Measurements from ENCODE around the gene SPATA21. TPM values are rescaled to one million over a fixed set of nuclear protein-coding genes. Genes with fewer than 3 reads are reported as not detected.

The SPATA21 gene
- total and polyA plus RNA-seq, 2 donors (not counting 3 experiments of a cell fraction or from before 2014, with no cell fraction given) = not detected

DNA sequence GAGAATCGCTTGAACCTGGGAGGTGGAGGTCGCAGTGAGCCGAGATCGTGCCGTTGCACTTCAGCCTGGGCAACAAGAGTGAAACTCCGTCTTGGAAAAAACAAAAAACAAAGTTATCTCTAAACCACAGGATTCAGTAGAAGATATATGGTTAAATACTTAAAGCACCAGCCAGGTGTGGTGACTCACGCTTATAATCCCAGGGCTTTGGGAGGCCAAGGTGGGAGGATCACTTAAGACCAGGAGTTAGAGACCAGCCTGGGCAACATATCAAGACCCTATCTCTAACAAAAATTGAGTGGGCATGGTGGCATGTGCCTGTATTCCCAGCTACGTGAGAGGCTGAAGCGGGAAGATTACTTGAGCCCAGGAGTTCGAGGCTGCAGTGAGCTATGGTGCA, 8.9 kb upstream of the SPATA21 start:
- FAIRE-seq = no peak

More for the DNA sequence above, 8.9 kb upstream of the SPATA21 start:
- no peak overlapping the region for H2AFZ ChIP-seq (ENCODE audit: low read depth, low read length)
- H3K9me1 ChIP-seq (replicated peaks; ENCODE audit: control insufficient read depth, extremely low read depth, insufficient read depth, low read length) = no peaks in the 10 kb centered on the region
- intact Hi-C loops (cut with micrococcal nuclease) = loop anchor here (10.0 kb wide), 1 partner anchor 241 kb away; no protein-coding TSS in a partner anchor
- TF ChIP-seq FOS (IDR thresholded peaks at IDR 0.05; ENCODE audit: borderline replicate concordance, insufficient read depth, low read length) (no peak), MYC (IDR thresholded peaks at IDR 0.05; ENCODE audit: low read depth, low read length) (no peak), EZH2 (IDR thresholded peaks at IDR 0.05; ENCODE audit: borderline replicate concordance, low read depth, low read length, severe bottlenecking) (no peak), POLR2A (IDR thresholded peaks at IDR 0.05; ENCODE audit: low read depth, low read length) (no peak), POLR2AphosphoS5 (IDR thresholded peaks at IDR 0.05; ENCODE audit: insufficient read depth, low read depth, low read length) (no peak), JUN (IDR thresholded peaks at IDR 0.05; ENCODE audit: borderline replicate concordance, insufficient read depth, insufficient read length, low read depth) (no peak), GATA2 (IDR thresholded peaks at IDR 0.05; ENCODE audit: insufficient read depth, insufficient read length, low read depth, low read length) (no peak)
- TF ChIP-seq, protein P1, sequence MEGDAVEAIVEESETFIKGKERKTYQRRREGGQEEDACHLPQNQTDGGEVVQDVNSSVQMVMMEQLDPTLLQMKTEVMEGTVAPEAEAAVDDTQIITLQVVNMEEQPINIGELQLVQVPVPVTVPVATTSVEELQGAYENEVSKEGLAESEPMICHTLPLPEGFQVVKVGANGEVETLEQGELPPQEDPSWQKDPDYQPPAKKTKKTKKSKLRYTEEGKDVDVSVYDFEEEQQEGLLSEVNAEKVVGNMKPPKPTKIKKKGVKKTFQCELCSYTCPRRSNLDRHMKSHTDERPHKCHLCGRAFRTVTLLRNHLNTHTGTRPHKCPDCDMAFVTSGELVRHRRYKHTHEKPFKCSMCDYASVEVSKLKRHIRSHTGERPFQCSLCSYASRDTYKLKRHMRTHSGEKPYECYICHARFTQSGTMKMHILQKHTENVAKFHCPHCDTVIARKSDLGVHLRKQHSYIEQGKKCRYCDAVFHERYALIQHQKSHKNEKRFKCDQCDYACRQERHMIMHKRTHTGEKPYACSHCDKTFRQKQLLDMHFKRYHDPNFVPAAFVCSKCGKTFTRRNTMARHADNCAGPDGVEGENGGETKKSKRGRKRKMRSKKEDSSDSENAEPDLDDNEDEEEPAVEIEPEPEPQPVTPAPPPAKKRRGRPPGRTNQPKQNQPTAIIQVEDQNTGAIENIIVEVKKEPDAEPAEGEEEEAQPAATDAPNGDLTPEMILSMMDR (IDR thresholded peaks at IDR 0.05; ENCODE audit: extremely low read depth in 1 of 2, insufficient read depth in 1 of 2, low read depth in 1 of 2, low read length in 2 of 2) = no peak
- TF ChIP-seq, protein P2, sequence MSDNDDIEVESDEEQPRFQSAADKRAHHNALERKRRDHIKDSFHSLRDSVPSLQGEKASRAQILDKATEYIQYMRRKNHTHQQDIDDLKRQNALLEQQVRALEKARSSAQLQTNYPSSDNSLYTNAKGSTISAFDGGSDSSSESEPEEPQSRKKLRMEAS (IDR thresholded peaks at IDR 0.05; ENCODE audit: insufficient read depth, insufficient read length) = no peak
- H3K4me2 ChIP-seq (ENCODE audit: insufficient read depth, low read length) = no peak overlapping the region
- H3K27ac ChIP-seq (ENCODE audit: insufficient read depth, low read depth, low read length) = no peak overlapping the region
- DNase-seq (ENCODE audit: low read depth, low spot score) = no peak
- dilution Hi-C loops (cut with MboI; ENCODE audit: extremely low pct_ligation_motif_present, low sequenced_read_pairs) = no loop called here
- H4K20me1 ChIP-seq (replicated peaks; ENCODE audit: control insufficient read depth, extremely low read depth, insufficient read depth, low read length) = no peaks in the 10 kb centered on the region
- BruUV-seq (replicated peaks) = no TSS peak
- H3K27me3 ChIP-seq (ENCODE audit: control insufficient read depth in 2 of 2, insufficient read depth in 2 of 2, low read length in 2 of 2) = no peaks in the 10 kb centered on the region
- H3K79me2 ChIP-seq (ENCODE audit: control insufficient read depth, insufficient read depth, low read length) = peaks cover 37% of the 10 kb centered on the region
- no peak overlapping the region for H3K4me3 ChIP-seq (replicated peaks in 1 of 3; ENCODE audit: insufficient read depth in 1 of 3, low read depth in 1 of 3, low read length in 3 of 3)
- H3K9ac ChIP-seq (replicated peaks; ENCODE audit: extremely low read depth, insufficient read depth, low read length) = no peak overlapping the region
- peaks cover 26 to 54% of the 10 kb centered on the region in 2 experiments for H3K36me3 ChIP-seq (ENCODE audit: control insufficient read depth in 2 of 2, extremely low read depth in 1 of 2, insufficient read depth in 2 of 2, low read length in 2 of 2)
- no peaks in the 10 kb centered on the region for H3K9me3 ChIP-seq (replicated peaks; ENCODE audit: control insufficient read depth, insufficient read depth, low read length)
- peaks cover 9% of the 10 kb centered on the region for H3K4me1 ChIP-seq (ENCODE audit: control insufficient read depth, extremely low read depth, insufficient read depth, low read length)
- POLR2A ChIA-PET = no interaction called here
- CTCF ChIA-PET = no interaction called here
